WTC11 (cell line): ENCODE data around the gene PDXP.

ENCODE experiments used
- AFF4 ChIP-seq: sonication (generic); formaldehyde crosslinking; IDR thresholded peaks from 2 replicates; pipeline ENCODE4 v1.8.1; 2023; ENCODE audit warnings: mild to moderate bottlenecking, missing genetic modification reagents, borderline replicate concordance
- CREM ChIP-seq: sonication (generic); formaldehyde crosslinking; IDR thresholded peaks from 2 replicates; pipeline ENCODE4 v1.8.1; 2022; ENCODE audit warnings: mild to moderate bottlenecking, missing genetic modification reagents, moderate library complexity
- CTCF ChIP-seq: fragments of 200-600 bp; IDR thresholded peaks from 2 replicates; pipeline ENCODE4 v1.8.0; 2022; ENCODE audit warnings: antibody characterized with exemption
- ELF4 ChIP-seq: sonication (generic); formaldehyde crosslinking; IDR thresholded peaks from 2 replicates; pipeline ENCODE4 v1.8.1; 2022; ENCODE audit warnings: low read depth, mild to moderate bottlenecking, moderate library complexity, missing genetic modification reagents
- NR1H2 ChIP-seq: sonication (generic); formaldehyde crosslinking; IDR thresholded peaks from 2 replicates; pipeline ENCODE4 v1.9.0; 2021; ENCODE audit warnings: mild to moderate bottlenecking, moderate library complexity, missing genetic modification reagents
- RELA ChIP-seq: sonication (generic); formaldehyde crosslinking; IDR thresholded peaks from 2 replicates; pipeline ENCODE4 v1.8.1; 2022; ENCODE audit warnings: missing genetic modification reagents, mild to moderate bottlenecking, borderline replicate concordance
- SP1 ChIP-seq: sonication (generic); formaldehyde crosslinking; conservative IDR thresholded peaks from 2 replicates; pipeline ENCODE4 v1.8.1; 2022; ENCODE audit warnings: missing genetic modification reagents
- ZBTB21 ChIP-seq: sonication (generic); formaldehyde crosslinking; IDR thresholded peaks from 2 replicates; pipeline ENCODE4 v1.8.1; 2023; ENCODE audit warnings: mild to moderate bottlenecking, missing genetic modification reagents, borderline replicate concordance
- ZNF396 ChIP-seq: fragments of 250-450 bp; sonication (Bioruptor Pico); IDR thresholded peaks from 2 replicates; pipeline ENCODE4 v1.8.0; 2021; ENCODE audit warnings: mild to moderate bottlenecking, moderate library complexity, borderline replicate concordance
- TF ChIP-seq, protein P1 (sequence below): sonication (generic); formaldehyde crosslinking; IDR thresholded peaks from 2 replicates; pipeline ENCODE4 v1.8.0; 2022; ENCODE audit warnings: mild to moderate bottlenecking, missing genetic modification reagents
- TF ChIP-seq, protein P2 (sequence below): sonication (generic); formaldehyde crosslinking; IDR thresholded peaks from 2 replicates; pipeline ENCODE4 v1.8.1; 2023; ENCODE audit warnings: mild to moderate bottlenecking, missing genetic modification reagents, moderate library complexity
- TF ChIP-seq, protein P3 (sequence below): sonication (generic); formaldehyde crosslinking; IDR thresholded peaks from 2 replicates; pipeline ENCODE4 v1.8.0; 2022; ENCODE audit warnings: mild to moderate bottlenecking, missing genetic modification reagents
- TF ChIP-seq, protein P4 (sequence below): sonication (generic); formaldehyde crosslinking; IDR thresholded peaks from 2 replicates; pipeline ENCODE4 v1.8.1; 2023; ENCODE audit warnings: mild to moderate bottlenecking, missing genetic modification reagents

GRCh38 chr22:37690407-37690806 is 31.9 kb downstream of the PDXP start:
- TF ChIP-seq CTCF = no peak
- TF ChIP-seq, protein P1, sequence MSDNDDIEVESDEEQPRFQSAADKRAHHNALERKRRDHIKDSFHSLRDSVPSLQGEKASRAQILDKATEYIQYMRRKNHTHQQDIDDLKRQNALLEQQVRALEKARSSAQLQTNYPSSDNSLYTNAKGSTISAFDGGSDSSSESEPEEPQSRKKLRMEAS (CRISPR knock-in tag) = no peak
- no peak for TF ChIP-seq ZBTB21 (CRISPR knock-in tag)
- no peak for TF ChIP-seq AFF4
- TF ChIP-seq SP1 (CRISPR knock-in tag) = no peak
- no peak for TF ChIP-seq CREM (CRISPR knock-in tag)
- TF ChIP-seq ELF4 (CRISPR knock-in tag) = no peak
- no peak for TF ChIP-seq ZNF396 (CRISPR knock-in tag)
- TF ChIP-seq, protein P2, sequence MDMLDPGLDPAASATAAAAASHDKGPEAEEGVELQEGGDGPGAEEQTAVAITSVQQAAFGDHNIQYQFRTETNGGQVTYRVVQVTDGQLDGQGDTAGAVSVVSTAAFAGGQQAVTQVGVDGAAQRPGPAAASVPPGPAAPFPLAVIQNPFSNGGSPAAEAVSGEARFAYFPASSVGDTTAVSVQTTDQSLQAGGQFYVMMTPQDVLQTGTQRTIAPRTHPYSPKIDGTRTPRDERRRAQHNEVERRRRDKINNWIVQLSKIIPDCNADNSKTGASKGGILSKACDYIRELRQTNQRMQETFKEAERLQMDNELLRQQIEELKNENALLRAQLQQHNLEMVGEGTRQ (CRISPR knock-in tag) = no peak
- TF ChIP-seq, protein P3, sequence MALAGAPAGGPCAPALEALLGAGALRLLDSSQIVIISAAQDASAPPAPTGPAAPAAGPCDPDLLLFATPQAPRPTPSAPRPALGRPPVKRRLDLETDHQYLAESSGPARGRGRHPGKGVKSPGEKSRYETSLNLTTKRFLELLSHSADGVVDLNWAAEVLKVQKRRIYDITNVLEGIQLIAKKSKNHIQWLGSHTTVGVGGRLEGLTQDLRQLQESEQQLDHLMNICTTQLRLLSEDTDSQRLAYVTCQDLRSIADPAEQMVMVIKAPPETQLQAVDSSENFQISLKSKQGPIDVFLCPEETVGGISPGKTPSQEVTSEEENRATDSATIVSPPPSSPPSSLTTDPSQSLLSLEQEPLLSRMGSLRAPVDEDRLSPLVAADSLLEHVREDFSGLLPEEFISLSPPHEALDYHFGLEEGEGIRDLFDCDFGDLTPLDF (CRISPR knock-in tag) = no peak
- TF ChIP-seq NR1H2 = no peak
- no peak for TF ChIP-seq RELA (CRISPR knock-in tag)
- TF ChIP-seq, protein P4, sequence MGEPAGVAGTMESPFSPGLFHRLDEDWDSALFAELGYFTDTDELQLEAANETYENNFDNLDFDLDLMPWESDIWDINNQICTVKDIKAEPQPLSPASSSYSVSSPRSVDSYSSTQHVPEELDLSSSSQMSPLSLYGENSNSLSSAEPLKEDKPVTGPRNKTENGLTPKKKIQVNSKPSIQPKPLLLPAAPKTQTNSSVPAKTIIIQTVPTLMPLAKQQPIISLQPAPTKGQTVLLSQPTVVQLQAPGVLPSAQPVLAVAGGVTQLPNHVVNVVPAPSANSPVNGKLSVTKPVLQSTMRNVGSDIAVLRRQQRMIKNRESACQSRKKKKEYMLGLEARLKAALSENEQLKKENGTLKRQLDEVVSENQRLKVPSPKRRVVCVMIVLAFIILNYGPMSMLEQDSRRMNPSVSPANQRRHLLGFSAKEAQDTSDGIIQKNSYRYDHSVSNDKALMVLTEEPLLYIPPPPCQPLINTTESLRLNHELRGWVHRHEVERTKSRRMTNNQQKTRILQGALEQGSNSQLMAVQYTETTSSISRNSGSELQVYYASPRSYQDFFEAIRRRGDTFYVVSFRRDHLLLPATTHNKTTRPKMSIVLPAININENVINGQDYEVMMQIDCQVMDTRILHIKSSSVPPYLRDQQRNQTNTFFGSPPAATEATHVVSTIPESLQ = no peak
